ENCODE measurements around the gene CNN1.

Gene CNN1

GRCh38 chr19:11534538-11534937 lies 4.1 kb upstream of the CNN1 start:
- no peak for DNase-seq (ENCODE audit: low read depth in 2 of 2)

- no peak for DNase-seq (ENCODE audit: low read depth in 2 of 2)
These were observed 3.7 kb upstream of the CNN1 start for GRCh38 chr19:11534948-11535347.

GRCh38 chr19:11535792-11536595 lies 2.7 kb upstream of the CNN1 start:
- DNase-seq (ENCODE audit: low read depth in 2 of 2), result peak; percentile 72 to 90

- no peak for DNase-seq (ENCODE audit: low read depth in 2 of 2)
These were observed 1.1 kb downstream of the CNN1 start for GRCh38 chr19:11539495-11540365.

GRCh38 chr19:11540645-11541044 lies 2.0 kb downstream of the CNN1 start:
- no peak for DNase-seq (ENCODE audit: low read depth in 2 of 2)

GRCh38 chr19:11541238-11541637 lies 2.6 kb downstream of the CNN1 start:
- no peak for DNase-seq (ENCODE audit: low read depth in 2 of 2)

GRCh38 chr19:11547929-11548700 lies 9.5 kb downstream of the CNN1 start:
- DNase-seq (ENCODE audit: low read depth in 2 of 2), result no peak

GRCh38 chr19:11549386-11549953 lies 10.8 kb downstream of the CNN1 start:
- no peak for DNase-seq (ENCODE audit: low read depth in 2 of 2)

GRCh38 chr19:11550265-11550664 lies 11.6 kb downstream of the CNN1 start:
- no peak for DNase-seq (ENCODE audit: low read depth in 2 of 2)

- no peak for DNase-seq (ENCODE audit: low read depth in 2 of 2)
These were observed 13.1 kb downstream of the CNN1 start for GRCh38 chr19:11551603-11552235.

GRCh38 chr19:11552666-11553372 lies 14.2 kb downstream of the CNN1 start:
- DNase-seq (ENCODE audit: low read depth in 2 of 2), result no peak

- no peak for DNase-seq (ENCODE audit: low read depth in 2 of 2)
These were observed 15.5 kb downstream of the CNN1 start for GRCh38 chr19:11554160-11554559.

GRCh38 chr19:11555246-11555645 lies 16.6 kb downstream of the CNN1 start:
- no peak for DNase-seq (ENCODE audit: low read depth in 2 of 2)

GRCh38 chr19:11556634-11557420 lies 18.2 kb downstream of the CNN1 start:
- no peak for DNase-seq (ENCODE audit: low read depth in 2 of 2)

GRCh38 chr19:11558881-11559828 lies 20.5 kb downstream of the CNN1 start, which contains the start of gene ELOF1:
TSS of gene ELOF1 (minus strand) at chr19:11559230. CDS start at chr19:11554347, 4,883 bp downstream.
- peak; percentile 94 for DNase-seq (ENCODE audit: low read depth in 2 of 2)

- peak in 1 of 2 donors; percentile 48 for DNase-seq (ENCODE audit: low read depth in 2 of 2)
These were observed 21.9 kb downstream of the CNN1 start for GRCh38 chr19:11560404-11561051.

GRCh38 chr19:11563532-11563931 lies 24.9 kb downstream of the CNN1 start:
- DNase-seq (ENCODE audit: low read depth in 2 of 2), result no peak

Data from stimulated activated CD4-positive, alpha-beta T cell treated with anti-CD3 and anti-CD28 coated beads, Interleukin-1b, Interleukin-23, amount 100 ng/mL, for 4 hours (primary cell).